GM20000 (cell line): ENCODE results near the gene NUP62CL.
A peak's percentile ranks its signal among the peaks of the same experiment; 100 is the strongest.

Source experiments
- DNase-seq: peaks from one replicate; pipeline ENCODE4 v3.0.0; 2012; ENCODE audit warnings: low spot score
- CTCF ChIP-seq: IDR thresholded peaks from 2 replicates; pipeline ENCODE4 v1.5.1; 2012; ENCODE audit warnings: mild to moderate bottlenecking, control low read depth; ENCODE audit errors: extremely low read depth, missing control alignments

Gene NUP62CL

GRCh38 chrX:107205770-107206696, at the start of gene NUP62CL, which contains the start of gene DNAAF6:
Gene NUP62CL (minus strand): TSS chrX:107206433. CDS start chrX:107175146, 31,287 bp downstream.
Gene DNAAF6 (plus strand): TSS chrX:107206611. CDS start chrX:107212876, 6,265 bp downstream.
- peak; percentile 71 for DNase-seq
- TF ChIP-seq CTCF: no peak

GRCh38 chrX:107228486-107228819, 22.2 kb upstream of the NUP62CL start:
- DNase-seq: no peak

GRCh38 chrX:107227780-107228485, 21.7 kb upstream of the NUP62CL start:
- no peak for DNase-seq
- TF ChIP-seq CTCF: no peak

More at GRCh38 chrX:107228486-107228819, 22.2 kb upstream of the NUP62CL start:
- TF ChIP-seq CTCF: no peak

GRCh38 chrX:107226757-107227156, 20.5 kb upstream of the NUP62CL start:
- no peak for DNase-seq
- TF ChIP-seq CTCF: no peak

- DNase-seq: no peak
- no peak for TF ChIP-seq CTCF
These were observed 7.2 kb upstream of the NUP62CL start for GRCh38 chrX:107213477-107213876.

- DNase-seq: no peak
- TF ChIP-seq CTCF: no peak
These were observed 1.7 kb upstream of the NUP62CL start for GRCh38 chrX:107207943-107208342.

- no peak for DNase-seq
- no peak for TF ChIP-seq CTCF
These were observed 856 bp upstream of the NUP62CL start for GRCh38 chrX:107207089-107207488.
